ENCODE measurements around the gene SULT1B1.

- TF ChIP-seq EZH2 (IDR thresholded peaks at IDR 0.05; ENCODE audit: insufficient read depth, poor library complexity, severe bottlenecking) (no peak), EZH2phosphoT487 (IDR thresholded peaks at IDR 0.05; ENCODE audit: insufficient read depth, low read depth) (no peak)
Measured at GRCh38 chr4:69708211-69708610, 52.2 kb downstream of the SULT1B1 start.

All from GM23248 (cell line).